GM19438 (cell line): ENCODE data around the gene USP12.
"Not testable (repeated sequence)": the region's sequence is repeated elsewhere in the genome, so short reads cannot be mapped to it uniquely, and the experiment has no call there.

Experiments
- ATAC-seq: cut with Tn5 transposase; IDR thresholded peaks from one replicate; pipeline ENCODE4 v1.9.1; 2021; ENCODE audit warnings: low read depth; ENCODE audit not compliant: unreplicated experiment

Gene USP12

GRCh38 chr13:27081893-27082679 lies 89.5 kb downstream of the USP12 start:
- ATAC-seq, result no peak

- ATAC-seq, result no peak
Measured at GRCh38 chr13:27080018-27080948, 91.3 kb downstream of the USP12 start.

- ATAC-seq, result no peak
Measured at GRCh38 chr13:27079421-27079958, 92.1 kb downstream of the USP12 start.

DNA sequence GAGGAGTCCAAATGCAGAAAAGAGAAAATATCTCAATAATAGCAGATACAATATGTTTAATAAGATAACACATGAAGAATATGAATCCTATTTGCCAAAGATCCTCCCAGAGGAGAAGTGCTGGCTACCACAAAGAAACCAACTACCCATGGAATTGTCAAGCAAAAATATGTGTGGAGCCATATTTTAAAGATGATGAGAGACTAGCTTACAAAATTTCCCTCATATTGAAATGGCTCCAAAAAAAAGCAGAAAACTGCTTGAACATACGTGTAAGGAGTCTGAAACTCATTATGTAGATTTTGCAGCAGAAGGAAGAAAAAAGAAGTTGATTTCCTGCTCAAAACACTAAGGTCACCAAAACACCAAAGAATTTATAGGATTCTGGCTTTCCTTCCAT lies 94.2 kb downstream of the USP12 start:
- ATAC-seq, result no peak

DNA sequence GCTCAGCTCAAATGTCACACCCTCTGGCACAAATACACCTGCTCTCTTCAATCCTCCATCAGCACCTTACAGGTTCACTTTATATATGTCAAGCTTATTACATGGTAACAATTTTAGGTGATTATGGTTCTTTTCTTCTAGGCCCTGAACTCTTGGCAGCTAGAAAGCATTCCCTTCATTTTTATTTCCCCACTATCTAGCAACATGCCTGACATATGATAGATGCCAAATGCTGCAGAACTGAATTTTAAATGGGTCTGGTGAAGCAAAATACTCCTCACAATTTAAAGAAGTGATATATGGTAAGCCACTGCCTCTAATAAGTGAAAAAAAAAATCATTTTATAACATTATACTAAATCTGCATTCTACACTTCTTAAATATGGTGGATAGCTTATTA lies 95.2 kb downstream of the USP12 start:
- no peak for ATAC-seq

GRCh38 chr13:27073186-27073585 lies 98.4 kb downstream of the USP12 start:
- no peak for ATAC-seq

DNA sequence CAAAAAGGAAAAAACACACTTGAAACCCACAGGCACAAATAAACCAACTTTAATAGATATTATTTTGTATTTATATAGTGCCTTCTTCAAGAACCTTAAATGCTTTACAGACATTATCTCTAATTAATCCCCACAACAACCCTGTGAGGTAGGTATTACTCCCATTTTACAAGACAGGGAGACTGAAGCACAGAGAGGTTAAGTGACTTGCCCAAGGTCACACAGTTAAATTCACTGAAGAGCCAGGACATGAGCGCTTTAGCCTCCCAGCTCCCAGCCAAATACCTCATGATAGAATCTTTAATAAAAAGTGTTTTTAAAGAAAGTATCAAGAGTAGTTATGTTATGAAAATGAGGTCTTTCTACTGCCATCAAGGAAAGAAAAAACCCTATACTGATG lies 105.5 kb downstream of the USP12 start:
- ATAC-seq, result not testable (repeated sequence)

GRCh38 chr13:27065582-27065981 lies 106.0 kb downstream of the USP12 start:
- no peak for ATAC-seq

- no peak for ATAC-seq
Measured at GRCh38 chr13:27064252-27064995, 107.2 kb downstream of the USP12 start.

GRCh38 chr13:27057817-27058216 lies 113.8 kb downstream of the USP12 start:
- no peak for ATAC-seq

- no peak for ATAC-seq
Measured at GRCh38 chr13:27055526-27055925, 116.1 kb downstream of the USP12 start.

- no peak for ATAC-seq
Measured at GRCh38 chr13:27054760-27055159, 116.9 kb downstream of the USP12 start.

DNA sequence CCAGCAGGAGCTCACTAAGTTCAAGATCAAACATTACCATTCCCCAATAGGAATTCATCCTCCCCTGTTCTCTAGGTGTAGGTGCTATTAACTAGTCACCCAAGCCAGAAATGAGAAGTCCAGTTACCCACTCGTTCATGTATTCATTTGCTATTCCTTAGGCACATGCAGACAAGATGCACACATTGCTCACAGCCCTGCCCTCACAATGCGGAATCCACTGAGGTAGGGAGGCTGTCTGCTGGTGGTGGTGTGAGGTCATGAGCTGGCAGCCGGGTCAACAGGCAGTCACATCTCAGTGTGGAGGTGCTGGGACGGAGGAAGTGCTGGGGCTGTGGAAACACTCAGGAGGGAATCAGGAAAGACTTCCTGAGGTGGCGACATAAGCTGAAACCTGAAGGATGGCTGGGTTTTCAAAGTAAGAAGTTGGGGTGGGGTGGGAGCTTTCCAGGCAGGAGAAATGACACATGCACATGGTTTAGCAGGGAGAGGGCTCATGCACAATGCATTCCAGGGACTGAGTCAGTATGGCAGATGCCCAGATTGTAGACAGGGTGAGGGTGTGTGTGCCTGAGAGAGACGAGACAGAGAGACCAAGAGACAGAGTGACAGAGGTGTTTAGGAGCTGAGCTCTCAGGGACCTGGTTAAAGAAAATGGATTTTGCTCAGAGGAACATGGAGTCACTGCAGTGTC lies 117.6 kb downstream of the USP12 start:
- ATAC-seq, result no peak

DNA sequence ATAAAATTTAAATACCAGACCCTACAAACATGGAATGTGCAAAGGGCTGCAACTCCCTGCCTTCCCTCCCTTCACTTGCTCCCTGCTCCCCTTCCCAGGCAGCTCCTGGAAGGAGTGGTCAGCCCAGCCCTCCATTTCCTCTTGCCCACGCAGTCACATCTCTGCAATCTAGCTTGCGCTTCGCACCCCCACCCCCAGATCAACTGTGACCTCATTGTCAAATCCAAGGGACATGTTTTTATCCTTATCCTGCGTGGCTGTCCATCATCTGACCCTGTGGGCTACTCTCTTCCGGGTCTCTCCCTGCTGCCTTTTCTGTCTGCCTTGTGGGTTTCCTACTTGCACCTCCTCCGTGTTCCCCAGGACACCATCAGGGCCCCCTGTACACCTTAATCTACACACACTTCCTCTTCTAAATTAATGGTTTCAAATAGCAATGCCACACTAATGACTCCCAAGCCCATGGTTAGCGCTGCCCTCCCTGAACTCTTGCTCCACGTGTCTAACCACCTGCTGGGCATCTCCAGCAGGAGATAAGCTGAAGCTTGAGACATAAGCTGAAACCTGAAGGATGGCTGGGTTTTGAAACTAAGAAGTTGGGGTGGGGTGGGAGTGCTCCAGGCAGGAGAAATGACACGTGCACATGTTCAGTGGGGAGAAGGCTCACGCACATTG lies 118.3 kb downstream of the USP12 start:
- no peak for ATAC-seq

DNA sequence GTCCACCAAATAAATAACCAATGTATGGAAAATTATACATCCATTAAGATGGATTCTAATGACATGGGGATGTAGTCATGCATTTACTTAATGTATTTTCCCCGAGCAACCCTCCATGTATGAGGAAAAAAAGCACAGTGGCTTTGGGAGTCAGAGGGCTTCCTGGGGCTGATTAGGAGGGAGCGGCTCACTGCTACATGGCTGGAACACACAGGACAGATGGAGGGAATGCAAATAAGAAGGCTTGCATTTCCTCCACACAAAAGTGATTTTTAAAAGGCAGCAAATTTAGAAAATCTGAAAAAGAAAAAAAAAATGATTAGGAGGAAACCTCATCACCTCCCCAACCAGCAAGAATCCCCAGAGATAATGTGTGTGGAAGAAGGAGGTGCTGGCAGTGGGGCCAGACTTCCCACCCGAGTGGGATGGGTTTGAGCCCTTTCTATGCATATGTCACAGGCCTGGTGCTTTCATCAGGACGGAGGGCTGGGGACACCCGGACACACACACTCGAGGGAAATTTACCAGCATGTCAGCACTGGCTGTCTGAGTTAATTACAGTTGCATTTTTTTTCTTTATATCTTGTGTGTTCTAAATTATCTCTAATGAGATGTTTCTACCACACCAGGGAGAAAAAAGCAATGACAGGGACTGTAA lies 118.9 kb downstream of the USP12 start:
- no peak for ATAC-seq

DNA sequence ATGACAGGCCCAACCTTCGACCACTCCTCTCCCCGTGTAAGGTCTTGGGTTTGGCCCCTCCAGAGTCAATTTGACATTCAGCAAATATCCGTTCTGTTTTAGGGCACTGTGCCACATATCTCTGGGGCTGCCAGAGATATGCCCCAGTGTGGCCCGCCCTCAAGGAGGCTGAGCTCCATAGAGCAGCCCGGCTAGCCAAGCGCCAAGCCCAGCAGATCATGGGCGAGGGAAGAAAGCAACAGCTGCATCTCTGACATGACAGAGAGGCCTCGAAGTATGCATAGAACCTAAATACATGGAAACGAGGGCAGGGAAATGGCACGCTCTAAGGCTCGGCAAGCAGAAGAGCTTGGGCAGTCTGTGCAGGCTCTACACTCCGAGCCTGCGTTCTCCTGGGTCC lies 124.5 kb downstream of the USP12 start:
- no peak for ATAC-seq

GRCh38 chr13:27044837-27045570 lies 126.6 kb downstream of the USP12 start:
- ATAC-seq, result peak; percentile 82

DNA sequence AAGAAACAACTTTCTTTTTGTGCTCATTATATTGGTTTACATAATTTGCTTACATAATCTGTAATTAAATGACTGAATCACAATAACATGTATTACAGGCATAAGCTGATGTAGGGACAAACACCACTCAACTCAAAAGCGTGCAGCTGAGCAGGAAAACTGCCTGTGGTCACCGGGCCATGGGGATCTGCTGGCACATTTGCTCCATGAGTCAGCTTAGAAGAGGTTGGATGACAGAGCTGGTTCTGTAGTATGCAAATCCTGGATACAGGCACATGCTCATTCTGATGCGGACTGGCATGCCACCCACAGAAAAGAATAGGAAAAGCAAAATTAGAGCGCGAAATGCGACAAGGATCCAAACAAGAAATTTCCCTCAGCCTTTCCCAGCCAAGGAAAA lies 128.6 kb downstream of the USP12 start:
- ATAC-seq, result no peak
